ENCODE results near the gene TRAK1. TPM values are rescaled to one million over a fixed set of nuclear protein-coding genes. Genes with fewer than 3 reads are reported as not detected.
A peak's percentile ranks its signal among the peaks of the same experiment; 100 is the strongest.

TRAK1 gene
- polyA plus RNA-seq, 3 donors: 6.6 to 40.8 (median 7.0) TPM

GRCh38 chr3:42213417-42213816, 122.3 kb downstream of the TRAK1 start:
- Histone ChIP-seq H3K36me3 (replicated peaks in 1 of 2; ENCODE audit: control insufficient read depth in 1 of 2, insufficient read depth in 2 of 2, low read length in 2 of 2) (peaks cover 62 to 94% of the 10 kb centered on the region in 2 donors), H3K79me2 (ENCODE audit: insufficient read depth, low read length) (no peaks in the 10 kb centered on the region), H2AFZ (ENCODE audit: insufficient read depth, low read depth, low read length, poor library complexity, severe bottlenecking) (no peak overlapping the region), H3K4me3 (replicated peaks in 1 of 3; ENCODE audit: low read depth in 2 of 3, low read length in 3 of 3) (no peak overlapping the region), H3K4me2 (replicated peaks; ENCODE audit: extremely low read depth, low read length, poor library complexity, severe bottlenecking) (no peak overlapping the region), H3K27ac (ENCODE audit: low read depth in 1 of 2, low read length in 2 of 2) (no peak overlapping the region), H4K20me1 (ENCODE audit: insufficient read depth, low read length) (no peaks in the 10 kb centered on the region), H3K27me3 (ENCODE audit: control insufficient read depth in 2 of 2, insufficient read depth in 2 of 2, low read length in 2 of 2) (no peaks in the 10 kb centered on the region), H3K4me1 (ENCODE audit: control insufficient read depth in 1 of 2, insufficient read depth in 2 of 2, low read length in 2 of 2) (no peaks in the 10 kb centered on the region), H3K9ac (ENCODE audit: insufficient read depth, low read length, poor library complexity, severe bottlenecking) (no peak overlapping the region), H3K9me3 (replicated peaks in 1 of 2; ENCODE audit: control insufficient read depth in 1 of 2, insufficient read depth in 1 of 2, low read length in 2 of 2) (no peaks in the 10 kb centered on the region)
- no peak for TF ChIP-seq CTCF (IDR thresholded peaks at IDR 0.05)
- whole genome bisulfite sequencing (ENCODE audit: insufficient coverage): no CpG with 5 or more reads among the region's 6 CpGs
- Mint-ChIP-seq H3K4me1 (peaks cover 2% of the 10 kb centered on the region), H3K27me3 (ENCODE audit: low read depth in 3 of 3) (no peaks in the 10 kb centered on the region), H3K9me3 (peaks cover 0 to under 1% (median 0%) of the 10 kb centered on the region in 7 donors), H3K36me3 (peaks cover 82 to 95% of the 10 kb centered on the region in 2 donors), H3K4me3 (no peak overlapping the region), H3K27ac (peak overlapping the region in 1 of 7 donors; percentile 42)
- intact Hi-C loops (cut with micrococcal nuclease): no loop called here
- no peak for DNase-seq

GRCh38 chr3:42214064-42214463, 122.9 kb downstream of the TRAK1 start:
- Histone ChIP-seq H3K4me3 (replicated peaks in 1 of 3; ENCODE audit: low read depth in 2 of 3, low read length in 3 of 3) (no peak overlapping the region), H2AFZ (ENCODE audit: insufficient read depth, low read depth, low read length, poor library complexity, severe bottlenecking) (no peak overlapping the region), H3K9ac (ENCODE audit: insufficient read depth, low read length, poor library complexity, severe bottlenecking) (no peak overlapping the region), H3K79me2 (ENCODE audit: insufficient read depth, low read length) (no peaks in the 10 kb centered on the region), H3K4me2 (replicated peaks; ENCODE audit: extremely low read depth, low read length, poor library complexity, severe bottlenecking) (no peak overlapping the region), H3K9me3 (replicated peaks in 1 of 2; ENCODE audit: control insufficient read depth in 1 of 2, insufficient read depth in 1 of 2, low read length in 2 of 2) (no peaks in the 10 kb centered on the region), H3K36me3 (replicated peaks in 1 of 2; ENCODE audit: control insufficient read depth in 1 of 2, insufficient read depth in 2 of 2, low read length in 2 of 2) (peaks cover 56 to 94% of the 10 kb centered on the region in 2 donors), H3K27ac (ENCODE audit: low read depth in 1 of 2, low read length in 2 of 2) (no peak overlapping the region), H4K20me1 (ENCODE audit: insufficient read depth, low read length) (no peaks in the 10 kb centered on the region), H3K4me1 (ENCODE audit: control insufficient read depth in 1 of 2, insufficient read depth in 2 of 2, low read length in 2 of 2) (no peaks in the 10 kb centered on the region), H3K27me3 (ENCODE audit: control insufficient read depth in 2 of 2, insufficient read depth in 2 of 2, low read length in 2 of 2) (no peaks in the 10 kb centered on the region)
- Mint-ChIP-seq H3K4me3 (no peak overlapping the region), H3K4me1 (peaks cover 2% of the 10 kb centered on the region), H3K9me3 (no peaks in the 10 kb centered on the region), H3K27ac (peak overlapping the region in 1 of 7 donors; percentile 43), H3K36me3 (peaks cover 81 to 95% of the 10 kb centered on the region in 2 donors), H3K27me3 (ENCODE audit: low read depth in 3 of 3) (no peaks in the 10 kb centered on the region)
- WGBS (ENCODE audit: insufficient coverage): 60% methylated on average over 1 of the region's 2 CpGs
- DNase-seq: no peak
- TF ChIP-seq CTCF (IDR thresholded peaks at IDR 0.05): no peak
- intact Hi-C loops (cut with micrococcal nuclease): no loop called here

Measured in CD14-positive monocyte (primary cell).